NCI-H460 (cell line): ENCODE results near the gene TRIB2. TPM values are rescaled to one million over a fixed set of nuclear protein-coding genes. Genes with fewer than 3 reads are reported as not detected.
A peak's percentile ranks its signal among the peaks of the same experiment; 100 is the strongest.

Experiments used
- DNase-seq: peaks from one replicate; pipeline ENCODE4 v3.0.0-alpha.2; 2016; ENCODE audit warnings: low read depth; ENCODE audit errors: extremely low read depth
- total RNA-seq: library from RNA; depleted of rRNA; stranded (reverse); fragments of >200 nt; shearing (Covaris generic); gene quantifications from 2 replicates; pipeline ENCODE4 v1.2.3, GENCODE V29; 2014

Gene TRIB2
- total RNA-seq, 1 experiment from 2014 or later, result 4.4 TPM

DNA sequence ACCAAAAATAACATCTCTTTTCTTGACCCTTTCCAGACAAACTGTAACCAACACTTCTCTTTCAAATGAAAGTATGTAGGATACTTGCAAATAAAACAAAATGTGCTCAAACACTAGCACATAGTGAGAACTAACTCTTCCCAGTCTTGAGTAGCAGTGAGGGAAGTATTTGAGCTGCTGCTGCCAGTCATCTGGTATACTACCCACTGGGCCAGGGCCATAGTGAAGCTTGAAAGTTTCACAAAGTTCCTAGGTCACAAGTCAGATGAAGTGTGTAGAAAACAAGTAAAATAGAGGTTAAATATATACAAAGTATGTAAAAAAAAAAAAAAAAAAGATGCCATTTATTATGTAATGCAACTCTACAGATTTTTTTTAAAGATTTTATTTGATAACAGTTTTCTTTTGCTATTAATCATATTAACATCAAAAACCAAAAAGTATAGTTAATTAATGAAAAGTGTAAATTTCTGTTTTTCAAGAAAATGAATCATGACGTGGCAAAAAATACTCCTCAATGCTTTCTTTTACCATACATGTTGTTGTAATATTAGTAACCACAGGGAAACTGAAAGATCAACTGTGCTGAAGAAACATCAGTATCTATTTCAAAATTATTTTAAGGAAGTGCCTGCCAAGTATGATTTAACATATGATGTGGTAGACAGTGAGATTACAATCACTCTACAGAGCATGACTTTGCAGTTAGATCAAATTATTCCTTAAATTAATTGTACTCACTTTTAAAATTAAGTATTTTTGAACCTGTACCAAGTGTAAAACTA is 21.6 kb upstream of the TRIB2 start:
- no peak for DNase-seq

DNA sequence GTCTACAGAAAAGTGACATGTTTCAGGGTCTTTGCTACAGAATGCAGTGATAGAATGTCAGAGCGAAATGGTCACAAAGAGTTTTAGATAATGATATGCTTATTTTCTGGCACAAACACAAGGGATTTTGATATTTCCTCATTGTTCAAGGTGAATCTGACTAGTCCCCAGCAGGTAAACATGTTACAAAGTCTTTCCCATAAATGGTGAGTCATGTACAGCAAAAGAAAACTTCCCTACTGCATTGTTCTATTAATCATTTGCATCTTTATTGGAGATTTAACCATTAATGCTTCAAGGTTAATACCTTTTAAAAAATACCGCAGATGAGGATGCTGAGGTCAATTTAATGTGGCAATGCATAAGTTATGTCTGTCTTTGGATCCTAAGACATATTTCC is 19.1 kb upstream of the TRIB2 start:
- DNase-seq, result no peak

DNA sequence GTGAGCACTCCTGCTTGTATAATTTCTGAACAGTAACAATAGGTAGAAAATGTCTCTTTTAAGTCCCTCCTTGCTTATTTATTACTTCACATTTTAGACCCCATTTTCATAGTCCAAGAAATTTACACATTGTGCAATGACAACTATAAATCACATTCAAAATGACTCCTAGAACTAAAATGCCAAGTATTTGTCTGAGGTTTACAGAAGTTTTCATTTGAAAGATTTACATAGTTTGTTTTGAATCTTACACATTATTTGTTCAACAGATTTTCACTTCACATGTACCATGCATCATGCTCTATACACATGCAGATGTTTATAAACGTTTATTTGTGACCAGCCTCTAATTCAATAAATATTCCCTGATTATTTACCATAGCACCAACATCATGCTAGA is 15.7 kb upstream of the TRIB2 start:
- no peak for DNase-seq

DNA sequence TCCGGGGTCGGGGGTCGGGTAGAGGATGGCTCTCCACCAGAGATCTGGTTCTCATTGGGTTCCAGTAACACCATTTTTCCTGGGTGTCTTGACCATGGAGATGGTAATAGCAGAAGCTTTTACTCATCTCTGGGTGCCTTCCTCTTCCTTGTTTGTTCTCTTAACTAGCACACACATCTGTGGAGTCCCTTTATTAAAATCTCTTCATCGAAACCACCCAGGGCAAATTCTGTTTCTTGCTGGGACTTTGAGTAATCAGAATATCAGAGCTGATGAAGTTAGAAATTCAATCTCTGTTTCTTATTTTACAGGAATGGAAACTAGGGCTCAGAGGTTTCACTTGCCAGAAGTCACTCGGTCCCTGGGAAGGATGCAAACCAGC is 15.0 kb upstream of the TRIB2 start:
- DNase-seq, result no peak

DNA sequence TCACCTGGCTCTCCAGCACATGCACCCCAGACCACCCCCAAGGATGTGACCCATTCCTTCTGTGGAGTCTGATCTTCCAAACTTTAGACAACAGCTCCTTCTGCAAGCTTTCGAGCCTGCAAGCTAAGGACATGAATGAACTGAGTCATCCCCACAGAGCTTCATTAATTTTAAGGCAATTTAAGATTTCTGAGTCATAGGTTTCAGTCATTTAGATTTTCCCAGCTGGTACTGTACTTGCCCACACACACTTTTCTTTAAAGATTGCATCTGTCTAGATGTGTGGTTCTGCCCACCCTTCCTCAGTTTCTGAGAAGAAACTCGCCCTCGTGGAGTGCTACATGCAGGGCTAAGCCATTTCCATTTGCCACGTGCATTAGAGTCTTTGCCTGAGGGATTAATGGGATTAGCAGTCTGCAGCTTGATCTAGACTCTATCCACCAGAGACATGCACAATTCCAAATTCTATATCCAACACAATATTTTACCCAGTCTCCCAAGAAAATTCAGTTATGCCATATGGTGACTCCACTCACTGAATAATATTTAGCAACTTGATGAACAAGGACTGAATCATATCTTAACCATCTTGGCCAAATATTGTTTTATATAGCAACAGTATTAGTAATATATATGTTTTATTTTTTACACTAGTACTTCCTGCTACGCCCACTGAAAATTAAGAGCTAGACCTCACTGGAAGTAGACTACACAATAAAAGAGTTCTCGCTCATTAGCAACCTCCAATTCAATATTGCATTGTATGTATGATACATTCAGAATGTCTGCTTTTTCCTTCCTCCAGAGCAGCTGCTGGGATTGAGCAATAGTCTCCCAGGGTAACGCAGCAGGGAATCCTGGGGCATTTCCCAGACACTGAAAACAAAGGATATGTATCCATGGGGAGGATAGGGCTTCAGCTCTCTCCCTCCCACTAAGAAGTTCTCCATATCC is 14.3 kb upstream of the TRIB2 start:
- DNase-seq, result no peak

DNA sequence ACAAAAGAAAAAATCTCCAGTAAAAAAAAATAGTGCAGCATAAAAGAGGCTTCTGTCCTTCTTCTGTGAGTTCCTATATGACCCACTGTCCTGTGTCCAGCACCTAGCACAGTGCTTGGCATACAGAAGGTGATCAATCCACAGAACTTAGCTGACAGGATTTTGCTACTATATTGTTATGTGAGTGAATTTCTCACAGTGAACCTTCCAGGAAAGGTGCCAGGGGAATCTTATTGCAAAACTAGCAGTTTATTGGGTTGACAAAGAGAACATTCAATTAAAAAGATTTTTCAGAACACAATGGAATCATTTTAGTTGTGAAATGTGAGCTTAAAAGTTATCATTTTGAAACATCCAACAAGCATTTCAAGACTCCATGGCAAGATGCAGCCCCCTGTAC is 12.4 kb upstream of the TRIB2 start:
- no peak for DNase-seq

DNA sequence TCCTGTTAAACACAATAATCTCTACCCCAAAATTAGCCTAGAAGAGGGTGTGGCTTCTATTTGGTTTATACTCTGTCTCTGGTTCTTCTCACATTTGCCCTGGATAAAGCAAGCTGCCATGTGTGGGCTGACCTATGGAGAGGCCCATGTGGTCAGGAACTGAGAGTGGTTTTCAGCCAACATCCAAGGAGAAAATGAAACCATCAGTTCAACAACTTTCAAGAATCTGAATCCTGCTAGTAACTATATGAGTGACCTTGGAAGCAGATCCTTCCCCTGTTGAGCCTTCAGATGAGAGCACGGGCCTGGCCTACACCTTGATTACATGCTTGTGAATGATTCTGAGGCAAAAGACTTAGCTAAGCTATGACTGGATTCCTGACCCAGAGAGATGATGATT is 11.5 kb upstream of the TRIB2 start:
- DNase-seq, result no peak

DNA sequence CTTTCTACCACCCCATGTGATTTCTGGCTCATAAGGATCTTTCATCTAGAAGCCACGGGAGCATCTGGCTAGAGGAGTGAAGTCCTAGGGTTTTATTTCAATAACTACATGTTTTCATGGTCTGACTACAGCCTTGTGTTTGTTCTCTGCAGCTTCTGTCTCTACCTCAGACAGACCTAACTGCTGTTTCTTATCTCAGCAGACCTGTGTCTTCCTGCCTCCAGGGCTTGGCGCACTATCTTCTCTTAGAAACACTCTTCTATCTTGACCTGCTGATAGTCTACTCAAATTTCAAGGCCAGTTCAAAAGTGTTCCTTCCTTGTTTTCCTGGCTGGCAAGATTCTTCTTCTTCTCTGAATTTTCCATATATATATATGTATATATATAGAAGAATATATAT is 11.0 kb upstream of the TRIB2 start:
- no peak for DNase-seq

DNA sequence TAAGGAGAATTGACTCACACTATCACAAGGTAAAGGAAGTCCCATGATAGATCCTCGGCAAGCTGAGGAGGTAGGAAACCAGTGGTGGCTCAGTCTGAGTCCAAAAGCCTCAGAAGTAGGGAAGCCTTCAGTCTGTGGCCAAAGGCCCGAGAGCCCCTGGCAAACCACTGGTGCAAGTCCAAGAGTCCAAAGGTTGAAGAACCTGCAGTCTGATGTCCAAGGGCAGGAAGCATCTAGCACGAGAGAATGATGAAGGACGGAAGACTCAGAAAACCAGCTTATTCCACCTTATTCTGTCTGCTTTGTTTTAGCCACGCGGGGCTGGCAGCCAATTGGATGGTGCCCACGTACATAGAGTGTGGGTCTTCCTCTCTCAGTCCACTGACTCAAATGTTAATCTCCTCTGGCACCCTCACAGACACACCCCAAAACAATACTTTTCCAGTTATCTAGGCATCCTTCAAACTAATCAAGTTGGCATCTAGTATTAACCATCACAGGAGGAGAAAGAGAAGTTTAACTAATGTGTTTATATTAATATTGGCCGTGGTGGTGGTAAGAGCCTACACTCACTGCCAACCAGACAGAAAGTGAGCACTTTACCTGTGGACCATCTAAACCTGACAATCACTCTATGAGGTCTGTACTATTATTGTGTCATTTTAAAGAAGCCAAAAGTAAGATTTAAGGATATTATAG is 8.1 kb upstream of the TRIB2 start:
- no peak for DNase-seq

DNA sequence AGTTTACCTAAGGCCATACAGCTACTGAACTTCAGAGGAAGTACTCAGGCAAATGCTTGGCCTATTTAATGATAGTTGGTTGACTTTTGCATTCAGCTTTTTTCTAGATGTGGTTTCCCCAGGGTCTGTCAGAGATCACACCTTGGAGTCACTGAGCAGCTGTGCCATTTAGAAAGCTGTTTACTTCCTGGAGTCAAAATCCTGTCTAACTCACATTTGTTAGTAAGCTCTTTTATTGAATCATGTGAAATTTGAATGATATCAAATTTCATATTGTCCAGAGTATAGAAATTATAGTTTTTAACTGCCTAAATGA is 7.6 kb upstream of the TRIB2 start:
- no peak for DNase-seq

DNA sequence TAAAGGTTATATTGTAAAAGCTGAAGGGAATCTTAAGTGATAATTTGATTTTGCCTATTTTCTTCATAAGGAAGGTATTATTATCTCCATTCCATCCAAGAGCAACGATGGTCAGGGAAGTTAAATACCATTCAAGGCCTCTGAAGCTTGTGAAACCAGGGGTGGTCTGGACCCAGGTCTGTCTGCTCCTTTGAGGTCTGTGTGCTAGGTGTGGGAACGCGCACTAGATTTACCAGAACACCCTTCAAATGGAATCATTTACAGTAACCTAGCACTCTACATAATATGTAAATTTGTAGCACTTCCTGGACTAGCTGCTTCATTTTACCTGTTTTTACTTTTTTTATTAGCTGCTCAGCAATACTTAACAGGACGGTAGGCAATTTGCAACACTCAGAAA is 6.4 kb upstream of the TRIB2 start:
- no peak for DNase-seq

DNA sequence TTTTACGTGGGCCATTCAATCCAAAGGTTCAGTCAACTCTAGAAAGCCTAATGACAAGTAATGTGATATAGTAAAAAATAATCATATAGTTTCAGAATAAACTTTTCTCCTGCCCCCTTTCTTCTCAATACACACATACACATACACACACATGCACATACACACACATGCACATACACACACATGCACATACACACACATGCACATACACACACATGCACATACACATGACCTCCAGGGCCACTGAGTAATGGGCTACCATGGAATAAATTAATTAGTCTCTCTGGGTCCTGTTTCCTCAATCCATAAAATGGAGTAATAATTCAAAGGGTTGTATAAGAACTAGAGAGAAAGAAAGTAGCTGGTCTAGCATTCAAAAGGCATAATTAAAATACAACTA is 5.4 kb upstream of the TRIB2 start:
- DNase-seq, result no peak

DNA sequence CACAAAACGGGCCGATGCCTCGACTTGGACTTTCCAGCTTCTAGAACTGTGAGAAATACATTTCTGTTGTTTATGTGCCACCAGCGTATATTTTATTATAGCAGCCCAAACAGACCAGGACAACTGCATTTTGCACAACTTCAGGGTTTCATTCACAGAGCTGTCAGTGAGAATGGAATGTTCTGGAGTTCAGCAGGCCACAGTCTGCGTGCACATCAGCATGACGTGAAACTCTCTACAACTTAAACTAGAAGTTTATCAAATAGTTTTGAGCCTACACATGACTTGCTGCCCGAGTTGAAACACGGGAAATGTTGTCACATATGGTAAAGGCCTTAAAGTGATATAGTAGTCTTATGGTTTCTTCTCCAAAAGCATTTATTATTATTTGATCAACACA is 3.9 kb upstream of the TRIB2 start:
- DNase-seq, result no peak

DNA sequence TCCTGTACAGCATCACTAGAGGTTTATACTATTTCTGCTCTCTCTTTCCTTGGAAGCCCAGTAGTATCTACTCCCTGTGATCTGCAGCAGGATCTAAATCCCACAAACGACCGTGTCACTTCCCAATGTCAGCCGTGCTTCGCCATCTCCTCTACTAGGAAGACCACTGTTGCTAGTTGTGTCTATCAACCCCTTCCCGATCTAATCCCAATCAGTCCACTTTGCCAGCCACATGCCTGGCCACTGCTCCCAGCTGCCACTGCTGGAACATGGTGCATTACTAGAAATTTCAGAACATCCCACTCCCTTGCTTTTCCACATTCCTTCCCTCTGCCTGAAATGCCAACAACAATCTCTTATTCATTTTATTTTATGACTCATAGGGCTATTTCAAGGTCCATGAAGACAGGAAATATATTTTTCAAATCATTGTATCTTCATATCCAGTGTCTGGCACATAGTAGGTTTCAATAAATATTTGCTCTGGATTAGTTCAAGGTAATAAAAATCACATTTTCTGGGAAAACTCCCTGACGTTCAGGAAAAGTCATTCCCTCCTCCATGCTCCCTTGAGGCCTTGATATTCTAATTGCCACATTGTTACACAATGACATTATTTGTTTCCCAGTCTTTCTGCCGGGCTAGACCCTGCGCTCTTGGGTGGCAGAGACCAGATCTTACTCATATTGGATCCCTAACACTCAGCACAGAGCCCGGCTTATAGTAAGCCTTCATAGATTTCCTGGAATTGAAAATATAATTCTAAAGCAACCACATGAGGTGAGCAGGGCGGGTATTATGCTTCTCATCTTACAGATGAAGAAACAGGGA is 2.1 kb upstream of the TRIB2 start:
- DNase-seq, result no peak

DNA sequence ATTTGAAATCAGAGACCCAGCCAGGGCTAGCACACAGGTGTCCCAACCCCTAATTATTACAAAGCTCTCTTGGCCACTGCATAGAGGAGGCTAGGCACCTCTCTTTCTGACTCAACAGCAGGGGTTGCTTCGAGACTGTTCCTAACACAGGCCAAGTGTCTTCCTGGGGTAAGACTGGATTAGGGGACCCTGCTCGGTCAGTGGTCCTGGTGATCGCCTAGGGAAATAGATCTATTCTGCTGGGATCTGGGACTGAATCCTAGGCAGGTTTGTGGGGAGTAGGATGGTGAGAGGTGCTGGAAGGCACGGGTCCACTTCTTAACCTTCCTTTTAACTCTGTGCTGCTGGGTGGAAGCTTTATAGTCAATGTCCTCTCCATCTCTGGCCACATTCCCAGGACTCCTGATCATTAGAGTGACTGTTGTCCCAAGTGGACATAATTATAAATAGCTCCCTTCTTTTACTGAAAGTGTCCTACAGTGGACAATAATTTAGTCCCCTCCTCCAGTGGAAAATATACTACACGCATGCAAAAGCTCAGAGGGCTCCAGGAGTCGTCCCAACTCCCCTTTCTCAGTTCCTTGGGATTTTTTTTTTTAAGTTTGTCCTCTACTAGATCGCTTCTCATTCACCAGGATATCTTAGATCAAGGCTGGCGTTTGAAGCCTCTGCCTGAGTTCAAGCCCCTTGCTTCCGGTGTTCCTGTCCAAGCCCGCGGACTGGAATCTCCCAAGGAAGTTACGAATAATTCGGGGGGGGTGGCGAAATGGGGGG is 1.3 kb upstream of the TRIB2 start:
- DNase-seq, result no peak

DNA sequence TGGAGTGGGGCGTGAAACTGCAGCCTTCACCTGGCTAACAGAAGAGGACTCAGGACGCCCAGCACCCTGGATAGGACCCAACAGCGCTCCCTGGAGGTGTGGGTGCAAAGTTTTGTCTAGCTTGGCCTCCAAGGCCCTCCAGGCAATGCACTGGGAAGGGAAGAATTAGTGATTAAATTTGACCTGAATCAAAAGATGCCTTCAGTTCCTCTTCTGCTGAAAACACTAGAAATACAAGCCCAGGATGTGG is 779 bp upstream of the TRIB2 start:
- peak; percentile 74 for DNase-seq

DNA sequence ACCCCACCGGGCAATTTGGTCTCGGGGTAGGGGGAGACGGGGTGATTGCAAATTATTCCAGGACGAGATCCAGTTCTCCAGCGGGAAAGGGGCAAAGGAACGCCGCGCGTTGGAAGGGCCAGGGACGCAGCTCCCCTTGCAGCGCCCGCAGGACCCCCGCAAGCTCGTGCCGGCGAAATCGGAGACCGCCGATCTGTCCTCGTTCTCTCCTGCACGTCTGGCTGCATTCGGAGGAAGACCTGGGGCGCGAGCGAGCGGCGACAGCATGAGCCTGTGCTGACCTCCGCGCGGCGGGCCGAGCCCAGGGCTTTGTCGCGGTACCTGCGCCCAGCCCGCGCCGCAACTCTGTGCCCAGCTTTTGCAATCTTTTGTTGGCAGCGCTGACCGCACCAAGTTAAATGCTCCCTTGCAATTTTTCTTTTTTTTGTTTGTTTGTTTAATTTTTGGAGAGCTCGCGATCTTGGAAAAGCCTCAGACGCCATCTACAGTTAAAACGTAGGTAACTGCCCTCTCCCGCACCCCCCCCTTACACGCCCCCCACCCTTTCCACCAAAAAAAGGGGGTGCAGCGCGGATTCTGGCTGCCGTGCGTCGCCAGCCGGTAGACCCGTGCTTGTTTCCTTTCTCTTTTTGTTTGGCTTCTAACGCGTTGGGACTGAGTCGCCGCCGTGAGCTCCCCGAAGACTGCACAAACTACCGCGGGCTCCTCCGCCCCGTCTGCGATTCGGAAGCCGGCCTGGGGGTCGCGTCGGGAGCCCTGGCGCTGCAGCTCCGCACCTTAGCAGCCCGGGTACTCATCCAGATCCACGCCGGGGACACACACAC is 667 bp downstream of the TRIB2 start:
- DNase-seq, result peak; percentile 21

DNA sequence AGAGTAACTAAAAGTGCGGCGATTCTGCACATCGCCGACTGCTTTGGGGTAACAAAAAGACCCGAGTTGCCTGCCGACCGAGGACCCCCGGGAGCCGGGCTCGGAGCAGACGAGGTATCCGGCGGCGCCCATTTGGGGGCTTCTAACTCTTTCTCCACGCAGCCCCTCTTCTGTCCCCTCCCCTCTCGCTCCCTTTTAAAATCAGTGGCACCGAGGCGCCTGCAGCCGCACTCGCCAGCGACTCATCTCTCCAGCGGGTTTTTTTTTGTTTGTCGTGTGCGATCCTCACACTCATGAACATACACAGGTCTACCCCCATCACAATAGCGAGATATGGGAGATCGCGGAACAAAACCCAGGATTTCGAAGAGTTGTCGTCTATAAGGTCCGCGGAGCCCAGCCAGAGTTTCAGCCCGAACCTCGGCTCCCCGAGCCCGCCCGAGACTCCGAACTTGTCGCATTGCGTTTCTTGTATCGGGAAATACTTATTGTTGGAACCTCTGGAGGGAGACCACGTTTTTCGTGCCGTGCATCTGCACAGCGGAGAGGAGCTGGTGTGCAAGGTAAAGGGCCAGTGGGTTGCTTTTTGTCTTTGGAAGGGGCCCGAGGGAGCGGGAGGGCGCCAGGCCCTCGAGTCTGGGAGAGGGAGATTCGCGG is 1.4 kb downstream of the TRIB2 start:
- no peak for DNase-seq
